Measurements from ENCODE around the gene IFNGR2.

IFNGR2 gene

GRCh38 chr21:33412832-33413519, 9.8 kb downstream of the IFNGR2 start:
- TF ChIP-seq CTCF (conservative IDR thresholded peaks at IDR 0.05; ENCODE audit: low read length) (no peak), EZH2phosphoT487 (IDR thresholded peaks at IDR 0.05; ENCODE audit: borderline replicate concordance) (no peak)
- Histone ChIP-seq H3K36me3 (ENCODE audit: insufficient read depth, low read length) (peaks cover 38% of the 10 kb centered on the region; the same call in 1 of the 2 replicates), H3K9me3 (ENCODE audit: insufficient read depth, low read depth, low read length) (no peaks in the 10 kb centered on the region), H3K9ac (ENCODE audit: low read depth, low read length, poor library complexity, severe bottlenecking) (no peak overlapping the region), H3F3A (ENCODE audit: low read depth) (no peaks in the 10 kb centered on the region), H3K79me2 (ENCODE audit: insufficient read depth, low read length) (peaks cover 79% of the 10 kb centered on the region), H3K4me3 (ENCODE audit: low read length, poor library complexity, severe bottlenecking) (peak overlapping the region; percentile 17), H3K4me1 (ENCODE audit: insufficient read depth, low read length, poor library complexity, severe bottlenecking) (peaks cover 9% of the 10 kb centered on the region), H3K4me2 (ENCODE audit: low read depth, low read length, poor library complexity, severe bottlenecking) (peak overlapping the region; percentile 38), H3K9me2 (replicated peaks; ENCODE audit: low read depth, low read length) (no peaks in the 10 kb centered on the region), H2AFZ (ENCODE audit: low read length) (no peak overlapping the region), H3K27me3 (ENCODE audit: insufficient read depth, low read length, poor library complexity, severe bottlenecking) (no peaks in the 10 kb centered on the region), H4K20me1 (ENCODE audit: insufficient read depth, low read length, poor library complexity, severe bottlenecking) (peaks cover 35% of the 10 kb centered on the region)

- H3K4me1 ChIP-seq (ENCODE audit: insufficient read depth, low read length, poor library complexity, severe bottlenecking) = peaks cover 9% of the 10 kb centered on the region
- no peak overlapping the region for H2AFZ ChIP-seq (ENCODE audit: low read length)
- no peak overlapping the region for H3K9ac ChIP-seq (ENCODE audit: low read depth, low read length, poor library complexity, severe bottlenecking)
- H3K36me3 ChIP-seq (ENCODE audit: insufficient read depth, low read length) = peaks cover 47% of the 10 kb centered on the region; the same call in 1 of the 2 replicates
- H3K4me3 ChIP-seq (ENCODE audit: low read length, poor library complexity, severe bottlenecking) = no peak overlapping the region
- H4K20me1 ChIP-seq (ENCODE audit: insufficient read depth, low read length, poor library complexity, severe bottlenecking) = peaks cover 37% of the 10 kb centered on the region
- no peaks in the 10 kb centered on the region for H3K27me3 ChIP-seq (ENCODE audit: insufficient read depth, low read length, poor library complexity, severe bottlenecking)
- TF ChIP-seq CTCF (conservative IDR thresholded peaks at IDR 0.05; ENCODE audit: low read length) = no peak
- TF ChIP-seq EZH2phosphoT487 (IDR thresholded peaks at IDR 0.05; ENCODE audit: borderline replicate concordance) = no peak
- peaks cover 68% of the 10 kb centered on the region for H3K79me2 ChIP-seq (ENCODE audit: insufficient read depth, low read length)
- no peaks in the 10 kb centered on the region for H3K9me3 ChIP-seq (ENCODE audit: insufficient read depth, low read depth, low read length)
- no peaks in the 10 kb centered on the region for H3K9me2 ChIP-seq (replicated peaks; ENCODE audit: low read depth, low read length)
- H3F3A ChIP-seq (ENCODE audit: low read depth) = no peaks in the 10 kb centered on the region
- no peak overlapping the region for H3K4me2 ChIP-seq (ENCODE audit: low read depth, low read length, poor library complexity, severe bottlenecking)
Observed at GRCh38 chr21:33414068-33414467, 10.9 kb downstream of the IFNGR2 start.

GRCh38 chr21:33414926-33415325, 11.7 kb downstream of the IFNGR2 start:
- Histone ChIP-seq H3K9me2 (replicated peaks; ENCODE audit: low read depth, low read length) (no peaks in the 10 kb centered on the region), H3K4me2 (ENCODE audit: low read depth, low read length, poor library complexity, severe bottlenecking) (no peak overlapping the region), H3K9me3 (ENCODE audit: insufficient read depth, low read depth, low read length) (no peaks in the 10 kb centered on the region), H4K20me1 (ENCODE audit: insufficient read depth, low read length, poor library complexity, severe bottlenecking) (peaks cover 29% of the 10 kb centered on the region), H3K9ac (ENCODE audit: low read depth, low read length, poor library complexity, severe bottlenecking) (no peak overlapping the region), H3F3A (ENCODE audit: low read depth) (no peaks in the 10 kb centered on the region), H3K79me2 (ENCODE audit: insufficient read depth, low read length) (peaks cover 63% of the 10 kb centered on the region), H2AFZ (ENCODE audit: low read length) (no peak overlapping the region), H3K4me1 (ENCODE audit: insufficient read depth, low read length, poor library complexity, severe bottlenecking) (peaks cover 9% of the 10 kb centered on the region), H3K36me3 (ENCODE audit: insufficient read depth, low read length) (peaks cover 53% of the 10 kb centered on the region; the same call in 1 of the 2 replicates), H3K4me3 (ENCODE audit: low read length, poor library complexity, severe bottlenecking) (no peak overlapping the region), H3K27me3 (ENCODE audit: insufficient read depth, low read length, poor library complexity, severe bottlenecking) (no peaks in the 10 kb centered on the region)
- TF ChIP-seq EZH2phosphoT487 (IDR thresholded peaks at IDR 0.05; ENCODE audit: borderline replicate concordance) (no peak), CTCF (conservative IDR thresholded peaks at IDR 0.05; ENCODE audit: low read length) (no peak)
